NCI-H82 treated with DMSO at 0.1 percent for 48 hours (cell line): ENCODE measurements around the gene ELOVL6.
"Not testable (repeated sequence)": the region's sequence is repeated elsewhere in the genome, so short reads cannot be mapped to it uniquely, and the experiment has no call there.

Experiments used
- DNase-seq: peaks from one replicate; lab custom pipeline; 2025; ENCODE audit not compliant: unreplicated experiment; lab: John Stamatoyannopoulos, UW

ELOVL6 gene

GRCh38 chr4:110078148-110078547, 120.3 kb downstream of the ELOVL6 start:
- DNase-seq = not testable (repeated sequence)

GRCh38 chr4:110076828-110077227, 121.6 kb downstream of the ELOVL6 start:
- not testable (repeated sequence) for DNase-seq

GRCh38 chr4:110075891-110076290, 122.5 kb downstream of the ELOVL6 start:
- no peak for DNase-seq

- DNase-seq = no peak
These were observed 123.2 kb downstream of the ELOVL6 start for GRCh38 chr4:110075083-110075738.

GRCh38 chr4:110074570-110074969, 123.8 kb downstream of the ELOVL6 start:
- no peak for DNase-seq

- no peak for DNase-seq
These were observed 125.2 kb downstream of the ELOVL6 start for GRCh38 chr4:110073053-110073845.

GRCh38 chr4:110071466-110071865, 126.9 kb downstream of the ELOVL6 start:
- no peak for DNase-seq

- DNase-seq = no peak
These were observed 130.2 kb downstream of the ELOVL6 start for GRCh38 chr4:110068248-110068647.

GRCh38 chr4:110064934-110065333, 133.5 kb downstream of the ELOVL6 start:
- DNase-seq = no peak

GRCh38 chr4:110064295-110064694, 134.1 kb downstream of the ELOVL6 start:
- no peak for DNase-seq

GRCh38 chr4:110062166-110062565, 136.2 kb downstream of the ELOVL6 start:
- DNase-seq = no peak

- no peak for DNase-seq
These were observed 137.3 kb downstream of the ELOVL6 start for GRCh38 chr4:110061076-110061475.

GRCh38 chr4:110059556-110060191, 138.7 kb downstream of the ELOVL6 start:
- DNase-seq = no peak

- DNase-seq = no peak
These were observed 139.7 kb downstream of the ELOVL6 start for GRCh38 chr4:110058677-110059076.

- no peak for DNase-seq
These were observed 143.2 kb downstream of the ELOVL6 start for GRCh38 chr4:110055158-110055768.

- peak; percentile 18 for DNase-seq
These were observed 148.2 kb downstream of the ELOVL6 start for GRCh38 chr4:110049951-110050925.

- DNase-seq = peak; percentile 1
These were observed 151.8 kb downstream of the ELOVL6 start for GRCh38 chr4:110046588-110047049.

- DNase-seq = no peak
These were observed 155.6 kb downstream of the ELOVL6 start for GRCh38 chr4:110042545-110043517.

- DNase-seq = no peak
These were observed 156.7 kb downstream of the ELOVL6 start for GRCh38 chr4:110041735-110042134.
